HG03095 (cell line): ENCODE results near the gene PCYOX1L.

ENCODE experiments used
- ATAC-seq: cut with Tn5 transposase; IDR thresholded peaks from one replicate; pipeline ENCODE4 v1.9.1; 2021; ENCODE audit warnings: moderate library complexity; ENCODE audit not compliant: unreplicated experiment

PCYOX1L gene

GRCh38 chr5:149366169-149366729 lies 8.4 kb downstream of the PCYOX1L start:
- no peak for ATAC-seq

- ATAC-seq, result peak; percentile 79
Measured at GRCh38 chr5:149367249-149367971, 9.6 kb downstream of the PCYOX1L start.

- ATAC-seq, result no peak
Measured at GRCh38 chr5:149367972-149368645, 10.3 kb downstream of the PCYOX1L start.

- ATAC-seq, result no peak
Measured at GRCh38 chr5:149370878-149371277, 13.0 kb downstream of the PCYOX1L start.

- peak; percentile 62 for ATAC-seq
Measured at GRCh38 chr5:149371296-149371962, 13.6 kb downstream of the PCYOX1L start.

- no peak for ATAC-seq
Measured at GRCh38 chr5:149372076-149372795, 14.4 kb downstream of the PCYOX1L start.

GRCh38 chr5:149372932-149373331 lies 15.1 kb downstream of the PCYOX1L start:
- no peak for ATAC-seq

- no peak for ATAC-seq
Measured at GRCh38 chr5:149374303-149374702, 16.5 kb downstream of the PCYOX1L start.

GRCh38 chr5:149374801-149375200 lies 17.0 kb downstream of the PCYOX1L start:
- ATAC-seq, result no peak

- no peak for ATAC-seq
Measured at GRCh38 chr5:149375434-149375833, 17.6 kb downstream of the PCYOX1L start.

- no peak for ATAC-seq
Measured at GRCh38 chr5:149376104-149376503, 18.3 kb downstream of the PCYOX1L start.

GRCh38 chr5:149376711-149377447 lies 19.0 kb downstream of the PCYOX1L start:
- no peak for ATAC-seq

GRCh38 chr5:149378241-149378820 lies 20.5 kb downstream of the PCYOX1L start:
- no peak for ATAC-seq

GRCh38 chr5:149379177-149379761 lies 21.4 kb downstream of the PCYOX1L start, which contains the start of gene IL17B:
Gene IL17B (minus strand): TSS chr5:149379292. CDS start chr5:149379225, 67 bp downstream.
- no peak for ATAC-seq

- no peak for ATAC-seq
Measured at GRCh38 chr5:149379818-149380374, 22.1 kb downstream of the PCYOX1L start.

- ATAC-seq, result no peak
Measured at GRCh38 chr5:149380466-149381121, 22.7 kb downstream of the PCYOX1L start.

- ATAC-seq, result no peak
Measured at GRCh38 chr5:149381261-149381985, 23.6 kb downstream of the PCYOX1L start.

- ATAC-seq, result no peak
Measured at GRCh38 chr5:149381986-149382338, 24.1 kb downstream of the PCYOX1L start.
